DMS53 treated with DMSO at 0.1 percent for 48 hours (cell line): ENCODE results near the gene MYOCD.

Source experiments
- DNase-seq: peaks from one replicate; lab custom pipeline; 2025; ENCODE audit not compliant: unreplicated experiment; lab: John Stamatoyannopoulos, UW

The MYOCD gene

GRCh38 chr17:12693640-12694039, 27.9 kb downstream of the MYOCD start:
- DNase-seq: no peak

- no peak for DNase-seq
These were observed 40.4 kb downstream of the MYOCD start for GRCh38 chr17:12706070-12706469.

- DNase-seq: no peak
These were observed 43.4 kb downstream of the MYOCD start for GRCh38 chr17:12709063-12709462.

GRCh38 chr17:12712415-12712814, 46.7 kb downstream of the MYOCD start:
- DNase-seq: no peak

GRCh38 chr17:12712941-12713340, 47.3 kb downstream of the MYOCD start:
- DNase-seq: no peak

GRCh38 chr17:12719948-12720347, 54.3 kb downstream of the MYOCD start:
- DNase-seq: no peak

- DNase-seq: no peak
These were observed 55.9 kb downstream of the MYOCD start for GRCh38 chr17:12721581-12721980.

- no peak for DNase-seq
These were observed 56.6 kb downstream of the MYOCD start for GRCh38 chr17:12722282-12722681.

- DNase-seq: no peak
These were observed 60.4 kb downstream of the MYOCD start for GRCh38 chr17:12726131-12726530.

GRCh38 chr17:12727076-12727760, 61.5 kb downstream of the MYOCD start:
- DNase-seq: no peak

GRCh38 chr17:12727881-12728280, 62.2 kb downstream of the MYOCD start:
- no peak for DNase-seq

- DNase-seq: no peak
These were observed 63.4 kb downstream of the MYOCD start for GRCh38 chr17:12729086-12729485.

GRCh38 chr17:12730421-12730820, 64.7 kb downstream of the MYOCD start:
- DNase-seq: no peak

- no peak for DNase-seq
These were observed 65.3 kb downstream of the MYOCD start for GRCh38 chr17:12730931-12731521.

- no peak for DNase-seq
These were observed 66.1 kb downstream of the MYOCD start for GRCh38 chr17:12731839-12732238.

- DNase-seq: no peak
These were observed 66.7 kb downstream of the MYOCD start for GRCh38 chr17:12732366-12732765.

GRCh38 chr17:12734926-12735325, 69.2 kb downstream of the MYOCD start:
- no peak for DNase-seq

- no peak for DNase-seq
These were observed 69.8 kb downstream of the MYOCD start for GRCh38 chr17:12735517-12735916.

GRCh38 chr17:12736526-12736925, 70.8 kb downstream of the MYOCD start:
- DNase-seq: no peak

GRCh38 chr17:12737740-12738469, 72.2 kb downstream of the MYOCD start:
- DNase-seq: no peak

- no peak for DNase-seq
These were observed 72.9 kb downstream of the MYOCD start for GRCh38 chr17:12738624-12739023.

- no peak for DNase-seq
These were observed 73.8 kb downstream of the MYOCD start for GRCh38 chr17:12739500-12739899.
